Mucosa of stomach (tissue), 1 donor: ENCODE data around the gene ACVRL1.

ENCODE experiments used
- H3K27me3 ChIP-seq: one replicate; pipeline ENCODE4 v1.7.0; 2013; ENCODE audit warnings: mild to moderate bottlenecking, low read length; ENCODE audit not compliant: control insufficient read depth, insufficient read depth
- H3K36me3 ChIP-seq: one replicate; pipeline ENCODE4 v1.7.0; 2013; ENCODE audit warnings: low read length; ENCODE audit not compliant: control insufficient read depth, insufficient read depth
- H3K4me1 ChIP-seq: one replicate; pipeline ENCODE4 v1.7.0; 2013; ENCODE audit warnings: mild to moderate bottlenecking, low read length; ENCODE audit not compliant: control insufficient read depth, insufficient read depth
- H3K4me3 ChIP-seq: one replicate; pipeline ENCODE4 v1.7.0; 2013; ENCODE audit warnings: low read length
- H3K9ac ChIP-seq: one replicate; pipeline ENCODE4 v1.7.0; 2013; ENCODE audit warnings: mild to moderate bottlenecking, low read length, moderate library complexity
- H3K9me3 ChIP-seq: one replicate; pipeline ENCODE4 v1.7.0; 2013; ENCODE audit warnings: mild to moderate bottlenecking, low read length, moderate library complexity; ENCODE audit not compliant: control insufficient read depth
- donor health status: Pancreatic carcinoma.

ACVRL1 gene

GRCh38 chr12:51915951-51916350 is 8.6 kb downstream of the ACVRL1 start:
- no peak overlapping the region for H3K9ac ChIP-seq
- H3K4me3 ChIP-seq: no peak overlapping the region
- H3K36me3 ChIP-seq: no peaks in the 10 kb centered on the region
- peaks cover 5% of the 10 kb centered on the region for H3K27me3 ChIP-seq
- no peaks in the 10 kb centered on the region for H3K9me3 ChIP-seq
- peaks cover 60% of the 10 kb centered on the region for H3K4me1 ChIP-seq

- peaks cover 5% of the 10 kb centered on the region for H3K27me3 ChIP-seq
- H3K4me3 ChIP-seq: peak overlapping the region; percentile 2
- H3K4me1 ChIP-seq: peaks cover 56% of the 10 kb centered on the region
- peak overlapping the region; percentile 39 for H3K9ac ChIP-seq
- H3K9me3 ChIP-seq: no peaks in the 10 kb centered on the region
- no peaks in the 10 kb centered on the region for H3K36me3 ChIP-seq
Measured at GRCh38 chr12:51917041-51917590, 9.8 kb downstream of the ACVRL1 start.

GRCh38 chr12:51917746-51918453 is 10.6 kb downstream of the ACVRL1 start:
- Histone ChIP-seq H3K9ac (peak overlapping the region; percentile 39), H3K4me1 (peaks cover 56% of the 10 kb centered on the region), H3K36me3 (no peaks in the 10 kb centered on the region), H3K9me3 (no peaks in the 10 kb centered on the region), H3K4me3 (peak overlapping the region; percentile 2), H3K27me3 (no peaks in the 10 kb centered on the region)

GRCh38 chr12:51920046-51920445 is 12.7 kb downstream of the ACVRL1 start:
- Histone ChIP-seq H3K4me1 (peaks cover 57% of the 10 kb centered on the region), H3K9me3 (no peaks in the 10 kb centered on the region), H3K9ac (no peak overlapping the region), H3K36me3 (no peaks in the 10 kb centered on the region), H3K4me3 (no peak overlapping the region), H3K27me3 (no peaks in the 10 kb centered on the region)

- Histone ChIP-seq H3K9me3 (no peaks in the 10 kb centered on the region), H3K27me3 (no peaks in the 10 kb centered on the region), H3K4me3 (no peak overlapping the region), H3K9ac (no peak overlapping the region), H3K36me3 (no peaks in the 10 kb centered on the region), H3K4me1 (peaks cover 58% of the 10 kb centered on the region)
Measured at GRCh38 chr12:51921017-51921725, 13.9 kb downstream of the ACVRL1 start.

GRCh38 chr12:51922146-51922545 is 14.8 kb downstream of the ACVRL1 start:
- H3K9me3 ChIP-seq: no peaks in the 10 kb centered on the region
- no peak overlapping the region for H3K4me3 ChIP-seq
- H3K9ac ChIP-seq: peak overlapping the region; percentile 36
- no peaks in the 10 kb centered on the region for H3K36me3 ChIP-seq
- no peaks in the 10 kb centered on the region for H3K27me3 ChIP-seq
- H3K4me1 ChIP-seq: peaks cover 61% of the 10 kb centered on the region

GRCh38 chr12:51922762-51923505 is 15.6 kb downstream of the ACVRL1 start:
- Histone ChIP-seq H3K4me1 (peaks cover 53% of the 10 kb centered on the region), H3K27me3 (no peaks in the 10 kb centered on the region), H3K36me3 (no peaks in the 10 kb centered on the region), H3K9me3 (no peaks in the 10 kb centered on the region), H3K9ac (peak overlapping the region; percentile 36), H3K4me3 (no peak overlapping the region)

- Histone ChIP-seq H3K4me1 (peaks cover 47% of the 10 kb centered on the region), H3K9me3 (no peaks in the 10 kb centered on the region), H3K9ac (peak overlapping the region; percentile 16), H3K27me3 (no peaks in the 10 kb centered on the region), H3K36me3 (no peaks in the 10 kb centered on the region), H3K4me3 (no peak overlapping the region)
Measured at GRCh38 chr12:51923506-51924365, 16.4 kb downstream of the ACVRL1 start.

- H3K9me3 ChIP-seq: no peaks in the 10 kb centered on the region
- no peak overlapping the region for H3K4me3 ChIP-seq
- no peaks in the 10 kb centered on the region for H3K27me3 ChIP-seq
- H3K9ac ChIP-seq: no peak overlapping the region
- H3K36me3 ChIP-seq: no peaks in the 10 kb centered on the region
- peaks cover 38% of the 10 kb centered on the region for H3K4me1 ChIP-seq
Measured at GRCh38 chr12:51924551-51925319, 17.4 kb downstream of the ACVRL1 start.

GRCh38 chr12:51925346-51926063 is 18.2 kb downstream of the ACVRL1 start:
- no peaks in the 10 kb centered on the region for H3K9me3 ChIP-seq
- H3K9ac ChIP-seq: no peak overlapping the region
- peaks cover 38% of the 10 kb centered on the region for H3K4me1 ChIP-seq

More at GRCh38 chr12:51925346-51926063, 18.2 kb downstream of the ACVRL1 start:
- H3K4me3 ChIP-seq: no peak overlapping the region
- no peaks in the 10 kb centered on the region for H3K36me3 ChIP-seq
- H3K27me3 ChIP-seq: no peaks in the 10 kb centered on the region
